ENCODE results near the gene METTL8.

METTL8 gene

DNA sequence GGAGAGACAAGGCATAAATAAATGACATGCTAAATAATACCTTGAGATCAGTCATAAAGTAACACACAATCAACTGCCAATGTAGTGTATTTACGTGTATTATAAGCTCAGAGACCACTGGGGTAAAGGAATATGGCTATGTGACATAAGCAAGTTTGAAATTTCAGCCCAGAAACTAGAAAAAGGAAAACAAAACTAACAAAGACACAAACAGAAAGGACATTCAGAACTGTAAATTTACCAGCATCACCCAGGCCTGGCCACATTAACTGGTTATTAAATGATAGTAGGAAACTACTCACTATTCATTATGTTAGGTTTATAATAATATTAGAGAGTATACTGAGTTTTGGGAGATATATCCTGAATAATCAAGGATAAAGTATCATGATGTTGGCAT lies 98.8 kb downstream of the METTL8 start:
- no peak for DNase-seq (ENCODE audit: low read depth in 2 of 2)
- TF ChIP-seq CTCF (IDR thresholded peaks at IDR 0.05; ENCODE audit: low read depth, low read length), result no peak
- no peak overlapping the region for H3K4me3 ChIP-seq (replicated peaks in 1 of 2; ENCODE audit: low read depth in 2 of 2, low read length in 2 of 2)

DNA sequence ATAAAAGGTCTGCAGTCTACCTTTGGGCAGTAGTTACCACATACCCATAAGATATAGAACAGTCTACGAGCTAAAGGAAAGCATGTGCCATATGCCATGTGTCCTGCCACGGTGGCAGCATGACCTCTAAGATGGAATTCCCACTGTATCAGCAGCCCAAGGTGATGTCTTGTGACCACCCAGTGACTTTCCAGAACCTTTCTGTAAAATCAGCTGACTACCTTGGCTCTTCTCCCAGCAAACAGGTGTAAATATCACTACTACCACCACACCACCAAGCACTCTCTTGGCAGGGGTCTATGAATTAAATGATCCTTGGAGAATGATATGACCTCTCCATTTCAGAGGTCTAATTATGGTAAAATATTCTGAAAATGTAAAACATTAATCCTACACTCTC lies 99.6 kb downstream of the METTL8 start:
- TF ChIP-seq CTCF (IDR thresholded peaks at IDR 0.05; ENCODE audit: low read depth, low read length), result no peak
- no peak for DNase-seq (ENCODE audit: low read depth in 2 of 2)

GRCh38 chr2:171330155-171330956 lies 103.4 kb downstream of the METTL8 start:
- TF ChIP-seq CTCF (IDR thresholded peaks at IDR 0.05; ENCODE audit: low read depth, low read length), result no peak
- H3K4me3 ChIP-seq (replicated peaks in 1 of 2; ENCODE audit: low read depth in 2 of 2, low read length in 2 of 2), result no peak overlapping the region
- DNase-seq (ENCODE audit: low read depth in 2 of 2), result no peak

More for the DNA sequence above, 99.6 kb downstream of the METTL8 start:
- H3K4me3 ChIP-seq (replicated peaks in 1 of 2; ENCODE audit: low read depth in 2 of 2, low read length in 2 of 2), result no peak overlapping the region

DNA sequence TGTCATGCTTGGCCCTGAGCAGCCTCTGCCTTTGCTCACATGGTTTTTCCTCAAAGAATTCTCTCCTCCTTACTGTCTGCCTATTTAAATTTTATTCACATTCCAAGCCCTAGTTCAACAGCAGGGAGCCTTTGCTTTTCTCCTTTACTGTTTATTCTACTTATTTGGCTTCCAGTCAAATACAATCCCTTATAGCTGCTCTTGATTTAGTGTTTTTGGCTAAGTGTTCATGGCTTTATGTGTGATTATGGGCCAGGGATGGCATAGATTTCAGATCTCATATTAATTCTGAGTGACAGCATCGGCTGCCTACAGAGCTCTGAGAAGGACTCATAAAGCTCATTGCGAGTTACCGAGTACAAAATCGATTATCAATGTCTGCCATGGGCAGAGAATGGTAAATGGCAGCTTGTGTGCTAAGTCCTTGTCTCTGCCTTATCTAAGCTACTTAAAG lies 106.7 kb downstream of the METTL8 start:
- DNase-seq (ENCODE audit: low read depth in 2 of 2), result no peak
- no peak overlapping the region for H3K4me3 ChIP-seq (replicated peaks in 1 of 2; ENCODE audit: low read depth in 2 of 2, low read length in 2 of 2)
- TF ChIP-seq CTCF (IDR thresholded peaks at IDR 0.05; ENCODE audit: low read depth, low read length), result no peak

GRCh38 chr2:171325886-171326585 lies 107.8 kb downstream of the METTL8 start:
- no peak for TF ChIP-seq CTCF (IDR thresholded peaks at IDR 0.05; ENCODE audit: low read depth, low read length)
- H3K4me3 ChIP-seq (replicated peaks in 1 of 2; ENCODE audit: low read depth in 2 of 2, low read length in 2 of 2), result no peak overlapping the region
- DNase-seq (ENCODE audit: low read depth in 2 of 2), result no peak

- no peak for TF ChIP-seq CTCF (IDR thresholded peaks at IDR 0.05; ENCODE audit: low read depth, low read length)
- H3K4me3 ChIP-seq (replicated peaks in 1 of 2; ENCODE audit: low read depth in 2 of 2, low read length in 2 of 2), result no peak overlapping the region
- DNase-seq (ENCODE audit: low read depth in 2 of 2), result no peak
Observed at GRCh38 chr2:171323971-171324528, 109.7 kb downstream of the METTL8 start.

Data from cardiac fibroblast (primary cell).